HG03108 (cell line): ENCODE measurements around the gene ITGB8.

Experiments
- ATAC-seq: cut with Tn5 transposase; IDR thresholded peaks from one replicate; pipeline ENCODE4 v1.9.1; 2021; ENCODE audit warnings: moderate library complexity; ENCODE audit not compliant: unreplicated experiment

Gene ITGB8

DNA sequence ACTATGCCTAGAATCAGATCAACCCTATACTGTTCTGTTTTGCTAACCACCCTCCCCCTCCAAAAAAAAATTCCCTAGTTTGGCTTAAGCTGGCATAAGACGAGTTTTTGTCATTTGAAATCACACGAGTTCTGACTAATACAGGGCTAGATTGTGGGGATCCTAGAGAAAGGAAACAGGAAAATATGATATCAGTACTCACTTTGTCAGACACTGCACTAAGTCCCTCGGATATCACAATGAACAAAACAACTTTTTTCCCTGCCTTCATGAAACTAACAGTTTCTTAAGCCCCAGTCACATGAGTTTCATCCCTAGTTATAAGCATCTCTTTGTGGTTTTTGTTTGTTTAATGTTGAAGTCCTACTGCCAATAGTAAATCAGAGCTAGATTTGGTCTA is 118.5 kb downstream of the ITGB8 start:
- no peak for ATAC-seq

DNA sequence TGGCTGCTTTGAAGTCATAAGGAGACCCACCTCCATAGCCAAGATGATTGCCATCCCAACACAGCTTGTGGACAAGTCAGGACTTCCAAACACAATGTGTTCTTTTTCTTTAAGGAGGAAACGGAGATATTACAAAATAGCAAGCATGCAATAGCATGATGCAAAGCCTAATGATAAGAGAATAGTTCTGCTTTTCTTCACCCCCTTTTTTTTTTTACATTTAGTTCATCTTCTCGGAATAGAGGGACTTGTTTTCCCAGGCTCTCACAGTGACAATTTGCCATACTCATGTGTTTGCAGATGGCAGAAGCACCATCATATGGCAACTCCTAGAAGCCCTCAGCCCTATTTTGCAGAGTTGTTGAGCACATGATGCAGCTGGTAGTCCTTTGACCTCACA is 119.8 kb downstream of the ITGB8 start:
- no peak for ATAC-seq

DNA sequence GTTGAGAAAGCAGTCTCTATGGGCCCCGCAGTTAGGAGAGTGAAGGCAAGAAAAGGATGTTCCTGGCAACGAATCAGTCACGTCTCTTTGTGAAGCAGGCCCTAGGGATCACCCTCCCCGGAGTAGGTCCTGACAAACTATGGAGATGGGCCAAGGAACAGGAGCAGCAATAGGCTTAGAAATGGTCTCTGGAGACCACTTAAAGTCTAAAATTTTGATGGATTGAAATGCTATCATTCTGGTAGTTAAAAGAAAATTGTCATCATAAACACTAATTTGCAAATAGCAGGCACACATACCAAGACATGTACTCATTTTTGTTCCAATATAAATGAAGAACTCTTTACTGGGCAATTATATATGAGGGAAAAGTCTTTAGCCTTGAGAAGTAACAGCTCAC is 123.5 kb downstream of the ITGB8 start:
- ATAC-seq = no peak

DNA sequence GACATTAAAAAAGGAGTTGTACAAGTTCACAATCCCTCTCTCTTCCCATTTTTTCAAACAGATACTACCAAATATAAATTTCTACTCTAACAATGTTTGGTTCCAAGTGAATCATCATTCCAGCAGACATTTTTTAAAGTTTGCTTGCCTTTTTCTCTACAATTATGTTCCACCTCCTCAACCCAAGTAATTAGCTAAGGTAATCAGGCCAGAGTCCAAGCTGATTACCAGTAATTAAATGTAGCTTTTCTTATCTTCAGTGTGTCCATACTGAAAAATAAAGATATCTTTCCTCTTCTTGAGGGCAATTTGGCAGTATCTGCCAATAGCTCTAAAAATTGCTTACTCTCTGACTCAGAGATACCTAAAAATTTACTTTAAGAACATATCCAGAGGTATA is 126.0 kb downstream of the ITGB8 start:
- no peak for ATAC-seq

DNA sequence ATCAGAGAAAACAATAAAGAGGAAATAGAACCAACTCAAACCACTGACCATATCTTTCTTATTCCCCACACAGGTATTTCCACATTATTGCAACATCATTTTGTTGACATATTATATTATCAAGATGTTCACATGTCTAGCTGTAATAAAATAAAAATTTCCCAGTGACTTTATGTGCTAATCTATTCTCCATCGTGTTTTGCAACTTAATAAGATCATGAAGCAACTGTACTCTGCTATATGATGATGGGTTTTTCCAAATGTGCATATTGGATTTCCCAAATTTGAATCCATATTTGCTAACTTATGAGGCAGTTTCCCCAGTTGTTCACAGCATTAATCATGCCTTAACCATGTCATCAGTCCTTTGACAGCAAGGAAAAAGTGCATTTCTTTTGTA is 127.8 kb downstream of the ITGB8 start:
- no peak for ATAC-seq

DNA sequence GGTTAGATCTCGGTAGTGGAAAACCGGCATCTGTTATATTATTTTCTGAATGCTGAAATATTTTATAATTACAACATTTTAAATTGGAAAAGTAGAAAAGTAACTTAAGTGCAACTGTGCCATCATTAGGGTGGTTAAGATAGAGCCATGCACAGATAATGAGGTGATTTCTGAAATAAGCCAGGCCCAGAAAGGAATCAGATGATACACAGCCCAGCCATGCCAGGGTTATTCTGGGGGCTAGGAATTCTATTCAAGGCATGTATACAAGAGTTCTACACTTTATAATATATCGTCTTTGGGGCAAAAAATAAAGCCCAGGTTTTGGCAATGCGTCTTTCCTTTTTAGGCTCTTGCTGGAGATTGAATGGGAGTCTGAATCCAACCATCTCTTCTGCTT is 128.7 kb downstream of the ITGB8 start:
- no peak for ATAC-seq

DNA sequence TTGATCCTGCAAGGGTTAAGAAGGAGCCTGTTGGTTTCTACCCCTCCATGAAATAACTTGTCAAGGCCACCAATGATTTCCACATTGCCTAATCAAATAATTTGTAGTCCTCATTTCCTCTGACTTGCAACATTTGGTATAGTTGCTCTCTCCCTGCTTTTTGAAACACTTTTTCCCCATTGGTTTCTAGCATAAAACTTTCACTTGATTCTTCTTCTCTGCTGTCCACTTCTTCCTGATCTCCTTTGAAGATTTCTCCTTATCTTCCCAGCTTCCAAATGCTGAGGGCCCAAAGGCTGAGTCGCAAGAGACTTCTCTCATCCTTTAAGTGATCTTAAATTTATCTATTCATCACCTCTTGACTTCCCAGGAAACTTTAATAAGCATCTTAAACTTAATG is 134.2 kb downstream of the ITGB8 start:
- no peak for ATAC-seq
